ENCODE measurements around the gene SH2D3C.
A peak's percentile ranks its signal among the peaks of the same experiment; 100 is the strongest.
"Not testable (repeated sequence)": the region's sequence is repeated elsewhere in the genome, so short reads cannot be mapped to it uniquely, and the experiment has no call there.

Gene SH2D3C

GRCh38 chr9:127789179-127789578 is 10.7 kb upstream of the SH2D3C start:
- intact Hi-C loops (cut with DNase I), result loop anchor here (5.0 kb wide), 1 partner anchor 128 kb away; the partner anchor contains the start of gene ST6GALNAC4
- DNase-seq, result no peak

GRCh38 chr9:127788337-127789011 is 10.0 kb upstream of the SH2D3C start:
- intact Hi-C loops (cut with DNase I), result loop anchor here (5.0 kb wide), 1 partner anchor 129 kb away; the partner anchor contains the start of gene ST6GALNAC4
- no peak for DNase-seq

GRCh38 chr9:127786773-127787104 is 8.3 kb upstream of the SH2D3C start:
- intact Hi-C loops (cut with DNase I), result loop anchor here (2.0 to 5.0 kb wide), 2 partner anchors 16 to 131 kb away; partner anchors contain the start of genes FPGS and ST6GALNAC4

GRCh38 chr9:127785933-127786772 is 7.7 kb upstream of the SH2D3C start, which contains the start of gene CDK9:
TSS of gene CDK9 (plus strand) at chr9:127786034. CDS start at chr9:127786149, 115 bp downstream.
- intact Hi-C loops (cut with DNase I), result loop anchor here (1.0 to 5.0 kb wide), 3 partner anchors 17 to 131 kb away; partner anchors contain the start of genes FPGS, ST6GALNAC4 and TOR2A

More at GRCh38 chr9:127786773-127787104, 8.3 kb upstream of the SH2D3C start:
- DNase-seq, result no peak

GRCh38 chr9:127785023-127785932 is 6.8 kb upstream of the SH2D3C start:
- peak; percentile 77 to 97 (median 86) for DNase-seq
- intact Hi-C loops (cut with DNase I), result loop anchor here (1.0 to 5.0 kb wide), 2 partner anchors 50 to 132 kb away; partner anchors contain the start of genes ST6GALNAC4 and TOR2A

More at GRCh38 chr9:127785933-127786772, 7.7 kb upstream of the SH2D3C start, which contains the start of gene CDK9:
- peak; percentile 82 to 99 (median 90) for DNase-seq

- intact Hi-C loops (cut with DNase I), result no loop called here
- no peak for DNase-seq
These were observed 4.9 kb upstream of the SH2D3C start for GRCh38 chr9:127783111-127784008.

- intact Hi-C loops (cut with DNase I), result no loop called here
- no peak for DNase-seq
These were observed 3.3 kb upstream of the SH2D3C start for GRCh38 chr9:127781806-127782205.

GRCh38 chr9:127780909-127781308 is 2.4 kb upstream of the SH2D3C start:
- intact Hi-C loops (cut with DNase I); DNase-seq: not testable (repeated sequence)

- peak in 5 of 10 donors; percentile 31 to 93 (median 57) for DNase-seq
These were observed 1.8 kb upstream of the SH2D3C start for GRCh38 chr9:127780126-127780885.

GRCh38 chr9:127779136-127779981 is 893 bp upstream of the SH2D3C start:
- intact Hi-C loops (cut with DNase I), result no loop called here
- no peak for DNase-seq

More at GRCh38 chr9:127780126-127780885, 1.8 kb upstream of the SH2D3C start:
- intact Hi-C loops (cut with DNase I), result no loop called here

- intact Hi-C loops (cut with DNase I), result no loop called here
- DNase-seq, result no peak
These were observed 992 bp downstream of the SH2D3C start for GRCh38 chr9:127777368-127777980.

- DNase-seq, result no peak
- intact Hi-C loops (cut with DNase I), result no loop called here
These were observed 1.6 kb downstream of the SH2D3C start for GRCh38 chr9:127776924-127777289.

- DNase-seq, result peak in 2 of 10 donors; percentile 50 to 92
- intact Hi-C loops (cut with DNase I), result no loop called here
These were observed 2.1 kb downstream of the SH2D3C start for GRCh38 chr9:127776195-127776923.

GRCh38 chr9:127773981-127774380 is 4.5 kb downstream of the SH2D3C start:
- DNase-seq, result no peak
- intact Hi-C loops (cut with DNase I), result no loop called here

- no peak for DNase-seq
- intact Hi-C loops (cut with DNase I), result no loop called here
These were observed 5.2 kb downstream of the SH2D3C start for GRCh38 chr9:127773272-127773671.

- no peak for DNase-seq
- intact Hi-C loops (cut with DNase I), result no loop called here
These were observed 5.9 kb downstream of the SH2D3C start for GRCh38 chr9:127772603-127773002.

All from posterior cingulate gyrus (tissue), 11 donors.